SHP77 treated with DMSO at 0.1 percent for 48 hours (cell line): Measurements from ENCODE around the gene PCDHB13.
"Not testable (repeated sequence)": the region's sequence is repeated elsewhere in the genome, so short reads cannot be mapped to it uniquely, and the experiment has no call there.

ENCODE experiments used
- DNase-seq: peaks from one replicate; lab custom pipeline; 2025; lab: John Stamatoyannopoulos, UW

The PCDHB13 gene

GRCh38 chr5:141201646-141202045 is 12.1 kb upstream of the PCDHB13 start:
- DNase-seq = not testable (repeated sequence)

GRCh38 chr5:141208478-141208877 is 5.2 kb upstream of the PCDHB13 start, which contains the start of gene PCDHB12:
TSS of gene PCDHB12 (plus strand) at chr5:141208719. CDS start at chr5:141208908, 189 bp downstream.
- DNase-seq = no peak

GRCh38 chr5:141210281-141210680 is 3.4 kb upstream of the PCDHB13 start:
- not testable (repeated sequence) for DNase-seq

GRCh38 chr5:141210849-141211248 is 2.9 kb upstream of the PCDHB13 start:
- not testable (repeated sequence) for DNase-seq

- DNase-seq = not testable (repeated sequence)
Measured at GRCh38 chr5:141214583-141214982, 864 bp downstream of the PCDHB13 start.

GRCh38 chr5:141215504-141215903 is 1.8 kb downstream of the PCDHB13 start:
- DNase-seq = not testable (repeated sequence)

GRCh38 chr5:141216035-141216434 is 2.3 kb downstream of the PCDHB13 start:
- DNase-seq = not testable (repeated sequence)

GRCh38 chr5:141223112-141223783 is 9.5 kb downstream of the PCDHB13 start, which contains the start of gene PCDHB14:
TSS of gene PCDHB14 (plus strand) at chr5:141223343. CDS start at chr5:141223506, 163 bp downstream.
- DNase-seq = peak; percentile 68

GRCh38 chr5:141224844-141225243 is 11.1 kb downstream of the PCDHB13 start:
- DNase-seq = not testable (repeated sequence)

- not testable (repeated sequence) for DNase-seq
Measured at GRCh38 chr5:141225421-141225820, 11.7 kb downstream of the PCDHB13 start.

GRCh38 chr5:141234109-141234667 is 20.5 kb downstream of the PCDHB13 start:
- no peak for DNase-seq

- DNase-seq = not testable (repeated sequence)
Measured at GRCh38 chr5:141235922-141236321, 22.2 kb downstream of the PCDHB13 start.

- DNase-seq = no peak
Measured at GRCh38 chr5:141236516-141237313, 23.0 kb downstream of the PCDHB13 start.

GRCh38 chr5:141241496-141241895 is 27.8 kb downstream of the PCDHB13 start:
- no peak for DNase-seq

- no peak for DNase-seq
Measured at GRCh38 chr5:141245250-141245717, 31.6 kb downstream of the PCDHB13 start, which contains the start of gene PCDHB15. TSS of gene PCDHB15 (plus strand) at chr5:141245395. CDS start at chr5:141245579, 184 bp downstream.

- not testable (repeated sequence) for DNase-seq
Measured at GRCh38 chr5:141246971-141247370, 33.3 kb downstream of the PCDHB13 start.

- not testable (repeated sequence) for DNase-seq
Measured at GRCh38 chr5:141247434-141247833, 33.7 kb downstream of the PCDHB13 start.

- no peak for DNase-seq
Measured at GRCh38 chr5:141250576-141250975, 36.9 kb downstream of the PCDHB13 start.

GRCh38 chr5:141258464-141258863 is 44.7 kb downstream of the PCDHB13 start:
- no peak for DNase-seq

- DNase-seq = no peak
Measured at GRCh38 chr5:141258948-141259347, 45.2 kb downstream of the PCDHB13 start.

GRCh38 chr5:141260458-141261237 is 46.9 kb downstream of the PCDHB13 start:
- no peak for DNase-seq

- DNase-seq = no peak
Measured at GRCh38 chr5:141261238-141261546, 47.5 kb downstream of the PCDHB13 start.
